Psoas muscle (tissue), 8 donors: ENCODE data around the gene FBLN1. TPM values are rescaled to one million over a fixed set of nuclear protein-coding genes. Genes with fewer than 3 reads are reported as not detected.

Experiments used
- ATAC-seq, 4 donors: fragments of 200-7000 bp; cut with Tn5 transposase; one replicate each; pipeline ENCODE4 v1.9.1; 2020; ENCODE audit warnings: moderate library complexity in 3 of 4, mild to moderate bottlenecking in 2 of 4
- DNase-seq, 2 donors: peaks; one replicate each; pipeline ENCODE4 v3.0.0-alpha.2; 2020
- H3K27ac ChIP-seq: fragments of 200-600 bp; one replicate; pipeline ENCODE4 v1.8.0; 2022
- H3K27me3 ChIP-seq, 3 donors: fragments of 200-600 bp in 1 of 3; one replicate each; pipeline versions ENCODE4 v1.6.1 to v1.8.0; 2013 to 2022; ENCODE audit warnings: low read length in 2 of 3, mild to moderate bottlenecking in 2 of 3, moderate library complexity in 1 of 3; ENCODE audit not compliant: insufficient read depth in 3 of 3
- H3K36me3 ChIP-seq, 2 donors: fragments of 200-600 bp in 1 of 2; one replicate each; pipeline versions ENCODE4 v1.6.1 to v1.8.0; 2013 to 2022; ENCODE audit warnings: low read depth in 1 of 2, mild to moderate bottlenecking in 1 of 2, moderate library complexity in 1 of 2; ENCODE audit not compliant: insufficient read depth in 1 of 2
- H3K4me1 ChIP-seq: fragments of 200-600 bp; one replicate; pipeline ENCODE4 v1.8.0; 2022
- H3K4me3 ChIP-seq: fragments of 200-600 bp; one replicate; pipeline ENCODE4 v1.8.0; 2022; ENCODE audit warnings: mild to moderate bottlenecking
- H3K9me3 ChIP-seq: fragments of 200-600 bp; one replicate; pipeline ENCODE4 v1.8.0; 2022
- CTCF ChIP-seq: fragments of 200-600 bp; IDR thresholded peaks from one replicate; pipeline ENCODE4 v1.8.0; 2022; ENCODE audit warnings: antibody characterized with exemption
- WGBS, 3 donors: extraction: QIAGEN DNeasy Blood & Tissue Kit; methylation state at CpG; one replicate each; pipeline versions ENCODE4 v1.1.6 to v1.1.7; 2013; 5-methylcytosine and 5-hydroxymethylcytosine counted together
- intact Hi-C, 2 donors: fragments of 100-400 bp; cut with DNase I; formaldehyde crosslinking; loops; one replicate each; pipeline versions ENCODE4 v1.11.0 to v1.14.2; 2022
- polyA plus RNA-seq, 3 donors: library from polyadenylated mRNA; stranded (reverse); fragments of 200-250 nt; gene quantifications; one replicate each; pipeline ENCODE4 v1.2.3, GENCODE V29; 2013
- total RNA-seq, 4 donors: library from RNA; stranded (reverse); fragmentation: NEBNext Ultra II Directional in 2 of 4; extraction: Animal tissue kit (Norgen Biotek cat#: 25700) in 2 of 4; gene quantifications; one replicate each; pipeline versions ENCODE4 v1.2.1 to v1.2.4, GENCODE V29; 2021 to 2023
- donor health status: healthy with polysubstance abuse.
- donor health status: DM: no; HTN: no; CAD: no; lungs with moderate emphysema.
- donor health status: Bipolar disorder and iron deficiency.
- donor health status: healthy.
- donor health status: DM: yes; HTN: yes; CAD: no.
- donor health status: DM: no; HTN: no; CAD: no.
- donor health status: DM: no; HTN: no; CAD: no.
- donor health status: DM: yes; HTN: yes; CAD: no.

The FBLN1 gene
- total and polyA plus RNA-seq, 7 donors, result 10.5 to 95.7 (median 19.3) TPM

GRCh38 chr22:45529105-45529504 lies 26.4 kb downstream of the FBLN1 start:
- Histone ChIP-seq H3K27ac (no peak overlapping the region), H3K36me3 (no peaks in the 10 kb centered on the region), H3K9me3 (no peaks in the 10 kb centered on the region), H3K4me1 (no peaks in the 10 kb centered on the region), H3K27me3 (peaks cover 0 to 16% (median 0%) of the 10 kb centered on the region in 3 donors), H3K4me3 (no peak overlapping the region)
- DNase-seq (no peak), ATAC-seq (no peak)
- intact Hi-C loops, result no loop called here
- WGBS, 3 donors, result 87 to 96% (median 94%) methylated on average over 11 of the region's 11 CpGs
- no peak for TF ChIP-seq CTCF

- no peak for ATAC-seq
- WGBS, 3 donors, result 81 to 90% (median 87%) methylated on average over 11 of the region's 11 CpGs
- Histone ChIP-seq H3K36me3 (no peaks in the 10 kb centered on the region), H3K4me1 (no peaks in the 10 kb centered on the region), H3K27ac (no peak overlapping the region), H3K27me3 (peaks cover 0 to 17% (median 0%) of the 10 kb centered on the region in 3 donors), H3K9me3 (no peaks in the 10 kb centered on the region), H3K4me3 (no peak overlapping the region)
- intact Hi-C loops, result no loop called here
- no peak for DNase-seq
- no peak for TF ChIP-seq CTCF
Observed at GRCh38 chr22:45529971-45530575, 27.4 kb downstream of the FBLN1 start.

GRCh38 chr22:45531441-45532234 lies 29.0 kb downstream of the FBLN1 start:
- H3K4me1 ChIP-seq, result no peaks in the 10 kb centered on the region
- 84 to 94% (median 85%) methylated on average over 8 to 9 of the region's 9 CpGs for WGBS, 3 donors
- DNase-seq (no peak), ATAC-seq (no peak)
- no peak for TF ChIP-seq CTCF
- no peaks in the 10 kb centered on the region for H3K36me3 ChIP-seq
- no peak overlapping the region for H3K27ac ChIP-seq
- no peak overlapping the region for H3K4me3 ChIP-seq
- intact Hi-C loops, result no loop called here
- H3K9me3 ChIP-seq, result no peaks in the 10 kb centered on the region
- H3K27me3 ChIP-seq, result peaks cover 0 to 22% (median 0%) of the 10 kb centered on the region in 3 donors

GRCh38 chr22:45532235-45532631 lies 29.6 kb downstream of the FBLN1 start:
- no peak for TF ChIP-seq CTCF
- DNase-seq (no peak), ATAC-seq (no peak)
- Histone ChIP-seq H3K36me3 (no peaks in the 10 kb centered on the region), H3K4me3 (no peak overlapping the region), H3K27ac (no peak overlapping the region), H3K4me1 (no peaks in the 10 kb centered on the region), H3K9me3 (no peaks in the 10 kb centered on the region), H3K27me3 (peaks cover 0 to 22% (median 0%) of the 10 kb centered on the region in 3 donors)
- intact Hi-C loops, result no loop called here
- WGBS, 3 donors, result 80 to 82% (median 81%) methylated on average over 3 of the region's 3 CpGs
